NCI-H2081 treated with DMSO at 0.1 percent for 48 hours (cell line): ENCODE results near the gene ZNF326.

Experiments
- DNase-seq: peaks from one replicate; lab custom pipeline; 2025; lab: John Stamatoyannopoulos, UW

ZNF326 gene, protein sequence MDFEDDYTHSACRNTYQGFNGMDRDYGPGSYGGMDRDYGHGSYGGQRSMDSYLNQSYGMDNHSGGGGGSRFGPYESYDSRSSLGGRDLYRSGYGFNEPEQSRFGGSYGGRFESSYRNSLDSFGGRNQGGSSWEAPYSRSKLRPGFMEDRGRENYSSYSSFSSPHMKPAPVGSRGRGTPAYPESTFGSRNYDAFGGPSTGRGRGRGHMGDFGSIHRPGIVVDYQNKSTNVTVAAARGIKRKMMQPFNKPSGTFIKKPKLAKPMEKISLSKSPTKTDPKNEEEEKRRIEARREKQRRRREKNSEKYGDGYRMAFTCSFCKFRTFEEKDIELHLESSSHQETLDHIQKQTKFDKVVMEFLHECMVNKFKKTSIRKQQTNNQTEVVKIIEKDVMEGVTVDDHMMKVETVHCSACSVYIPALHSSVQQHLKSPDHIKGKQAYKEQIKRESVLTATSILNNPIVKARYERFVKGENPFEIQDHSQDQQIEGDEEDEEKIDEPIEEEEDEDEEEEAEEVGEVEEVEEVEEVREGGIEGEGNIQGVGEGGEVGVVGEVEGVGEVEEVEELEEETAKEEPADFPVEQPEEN

DNA sequence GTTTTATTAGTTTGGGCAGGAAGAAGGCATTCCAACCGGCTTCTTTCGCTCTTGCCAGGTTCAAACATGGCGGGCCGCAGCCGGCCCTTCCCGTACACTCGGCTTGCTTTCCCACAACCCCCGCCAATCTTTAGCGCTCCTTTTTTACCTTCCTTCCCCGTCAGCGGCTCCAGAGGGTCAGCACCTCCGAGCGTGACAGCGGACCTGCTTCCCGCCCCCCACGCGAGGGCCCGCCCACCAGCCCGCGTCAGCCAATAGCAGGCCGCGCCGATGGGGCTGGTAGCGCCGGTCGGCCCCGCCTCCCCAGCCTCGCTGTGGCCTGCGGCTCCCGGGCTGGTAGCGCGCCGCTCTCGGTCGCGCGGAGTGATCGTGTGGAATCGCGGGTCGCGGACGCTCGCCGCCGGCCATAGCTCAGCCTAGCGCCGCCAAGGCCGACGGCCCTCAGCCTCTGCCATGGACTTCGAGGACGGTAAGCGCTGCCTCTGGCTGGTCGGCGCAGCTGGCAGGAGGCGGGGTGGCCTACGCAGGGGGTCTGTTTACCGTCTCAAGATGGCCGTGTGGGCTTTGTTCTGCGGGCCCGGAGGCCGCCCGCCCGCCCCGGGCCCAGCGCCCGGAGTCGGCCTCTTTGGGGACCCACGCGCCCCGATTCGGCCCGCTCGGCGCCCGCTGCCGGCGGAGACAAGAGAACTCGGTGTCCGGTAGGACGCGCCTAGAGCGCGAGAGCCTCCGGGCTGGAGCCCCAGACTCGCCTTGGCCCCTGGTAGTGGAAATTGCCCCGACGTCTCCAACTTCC is at the start of gene ZNF326:
Gene ZNF326 (plus strand): TSS at position 306 of the 793 bp plus-strand sequence. CDS start 148 bp downstream, at position 454.
- no peak for DNase-seq

GRCh38 chr1:89945852-89946476 is 48.9 kb upstream of the ZNF326 start:
- DNase-seq, result no peak

DNA sequence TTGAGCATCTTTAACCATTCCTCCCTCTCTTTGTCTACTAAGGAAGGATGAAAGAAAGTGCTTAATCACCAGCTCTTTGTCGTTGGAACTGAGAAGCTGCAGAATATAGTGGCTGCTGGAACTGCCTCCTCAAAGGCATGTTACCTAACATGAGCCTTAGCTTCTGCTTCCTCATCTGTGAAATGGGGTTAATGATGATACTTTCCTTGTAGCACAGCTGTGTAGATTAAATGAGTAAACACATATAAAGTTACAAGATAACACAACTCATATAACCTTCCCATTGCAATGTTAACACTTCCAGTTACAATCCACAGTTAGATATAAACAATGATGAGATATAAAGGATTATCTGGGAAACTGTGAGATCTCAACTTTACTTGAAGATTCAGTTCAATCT is 48.4 kb upstream of the ZNF326 start:
- no peak for DNase-seq

- no peak for DNase-seq
These were observed 46.1 kb upstream of the ZNF326 start for GRCh38 chr1:89948722-89949345.

DNA sequence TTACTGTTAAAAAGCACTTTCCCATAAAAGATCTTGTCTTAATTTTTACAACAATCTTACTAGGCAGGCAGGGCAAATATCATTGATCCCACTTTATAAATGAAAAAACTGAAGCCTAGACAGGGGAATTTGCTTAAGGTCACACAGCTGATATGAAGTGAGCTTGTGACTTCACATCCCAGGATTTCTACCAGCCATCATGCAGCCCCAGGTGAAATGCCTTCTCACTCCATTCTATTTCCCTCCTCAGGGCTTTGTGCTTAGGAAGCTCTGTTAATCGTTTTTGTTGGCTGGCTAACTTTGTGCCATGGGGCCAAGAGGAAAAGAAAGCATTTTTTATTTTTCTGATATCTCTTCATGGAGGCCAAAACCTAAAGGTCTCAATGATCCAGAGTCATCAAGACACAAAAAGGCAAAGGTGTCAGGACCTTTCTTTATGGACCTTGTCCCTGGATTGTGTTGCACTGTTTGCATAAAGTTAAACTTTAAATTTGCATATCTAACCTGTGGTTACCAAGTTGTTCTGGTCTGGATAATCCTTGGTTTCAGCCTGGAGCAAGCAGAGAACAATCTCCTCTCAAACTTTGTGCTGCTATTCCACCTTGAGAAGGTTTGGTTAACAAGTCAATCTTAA is 44.8 kb upstream of the ZNF326 start:
- no peak for DNase-seq

DNA sequence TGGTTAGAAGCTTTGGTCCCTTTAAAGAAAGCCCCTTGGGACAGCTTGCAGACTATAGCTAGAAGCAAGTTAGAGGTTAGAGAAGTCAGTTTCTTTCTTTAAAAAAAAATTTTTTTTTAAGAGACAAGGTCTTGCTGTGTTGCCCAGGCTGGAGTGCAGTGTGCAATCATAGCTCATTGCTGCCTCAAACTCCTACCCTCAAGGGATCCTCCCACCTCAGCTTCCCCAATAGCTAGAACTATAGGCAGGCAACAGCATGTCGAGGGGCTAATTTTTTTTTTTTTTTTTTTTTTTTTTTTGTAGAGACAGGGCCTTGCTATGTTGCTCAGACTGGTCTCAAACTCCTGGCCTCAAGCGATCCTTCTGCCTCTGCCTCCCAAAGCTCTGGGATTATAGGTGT is 44.2 kb upstream of the ZNF326 start:
- no peak for DNase-seq

DNA sequence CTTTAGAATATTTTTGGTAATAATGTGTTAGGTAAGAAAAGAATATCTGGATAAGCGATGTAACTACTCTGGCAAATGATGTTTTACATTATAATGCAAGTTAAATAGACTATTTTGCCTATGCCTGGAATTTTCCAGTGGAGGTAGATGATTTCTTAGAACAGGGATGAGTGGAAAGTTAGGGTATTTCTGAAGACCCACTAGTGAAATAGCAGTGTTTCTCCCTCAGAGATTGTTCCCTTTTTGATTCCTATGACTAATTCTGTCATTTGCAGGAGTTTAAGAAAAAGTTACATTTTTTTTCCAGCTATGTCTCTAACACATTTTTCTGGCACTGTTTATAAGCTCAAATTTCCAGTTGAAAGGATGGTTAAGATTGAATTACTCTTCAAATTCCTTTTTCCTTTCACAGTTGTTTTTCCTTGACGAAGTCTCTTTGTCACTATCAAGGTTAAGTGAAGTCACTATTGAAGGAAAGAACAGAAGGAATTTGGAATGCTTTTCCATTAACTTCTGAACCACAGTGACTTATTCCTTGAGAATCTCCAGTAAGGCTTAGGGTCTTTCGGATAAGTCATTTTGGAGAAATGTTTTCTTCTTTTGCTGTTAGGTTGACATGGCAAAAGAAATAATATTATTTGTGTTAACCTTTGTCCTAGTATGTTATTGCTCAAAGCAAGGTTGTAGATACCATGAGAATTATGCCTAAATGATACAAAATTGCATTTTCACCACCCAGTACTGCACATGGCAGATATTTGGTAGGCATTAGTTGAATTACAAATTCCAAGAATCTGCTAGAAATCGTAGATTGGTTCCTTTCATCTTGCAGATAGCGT is 42.9 kb upstream of the ZNF326 start:
- no peak for DNase-seq

DNA sequence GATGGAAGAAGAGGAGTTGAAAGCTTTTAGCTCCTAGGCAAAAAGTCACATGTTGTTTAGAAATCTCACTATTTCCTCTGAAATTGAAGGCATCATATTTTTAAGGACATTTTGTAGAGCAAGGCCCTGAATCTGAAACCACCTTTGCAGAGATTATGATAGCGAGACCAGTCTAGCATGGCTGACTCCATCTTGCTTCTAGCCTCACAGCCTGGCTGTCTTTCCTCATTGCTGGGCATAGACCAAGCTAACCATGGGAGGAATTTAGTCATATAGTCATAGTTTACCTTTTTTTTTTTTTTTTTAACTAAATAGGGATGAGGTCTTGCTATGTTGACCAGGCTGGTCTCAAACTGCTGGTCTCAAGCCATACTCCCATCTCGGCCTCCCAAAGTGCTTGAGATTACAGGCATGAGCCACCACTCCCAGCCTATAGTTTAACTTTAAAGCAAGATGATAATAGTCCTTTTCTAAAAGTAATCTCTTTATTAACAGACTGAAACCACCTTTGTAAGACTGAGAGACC is 42.2 kb upstream of the ZNF326 start:
- DNase-seq, result no peak

DNA sequence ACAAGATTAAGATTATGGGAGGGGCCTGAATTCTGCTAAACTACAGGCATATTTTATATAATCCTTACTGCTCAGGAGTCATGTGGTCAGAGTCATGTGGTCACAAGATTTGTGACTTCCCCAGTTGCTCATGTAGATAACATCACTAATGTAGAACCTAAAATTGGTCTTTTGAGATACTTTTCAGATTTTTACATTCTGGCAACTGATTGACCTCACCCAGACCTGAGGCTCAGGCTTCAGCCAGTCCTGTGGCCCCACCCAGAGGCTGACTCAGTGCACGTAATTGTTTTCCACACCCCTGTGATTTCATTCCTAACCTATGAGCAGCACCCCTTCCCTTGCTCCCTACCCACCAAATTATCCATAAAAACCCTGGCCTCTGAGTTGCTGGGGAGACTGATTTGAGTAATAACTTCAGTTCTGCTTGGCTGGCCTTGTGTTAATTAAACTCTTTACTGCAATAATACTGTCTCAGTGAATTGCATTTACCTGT is 41.7 kb upstream of the ZNF326 start:
- no peak for DNase-seq

DNA sequence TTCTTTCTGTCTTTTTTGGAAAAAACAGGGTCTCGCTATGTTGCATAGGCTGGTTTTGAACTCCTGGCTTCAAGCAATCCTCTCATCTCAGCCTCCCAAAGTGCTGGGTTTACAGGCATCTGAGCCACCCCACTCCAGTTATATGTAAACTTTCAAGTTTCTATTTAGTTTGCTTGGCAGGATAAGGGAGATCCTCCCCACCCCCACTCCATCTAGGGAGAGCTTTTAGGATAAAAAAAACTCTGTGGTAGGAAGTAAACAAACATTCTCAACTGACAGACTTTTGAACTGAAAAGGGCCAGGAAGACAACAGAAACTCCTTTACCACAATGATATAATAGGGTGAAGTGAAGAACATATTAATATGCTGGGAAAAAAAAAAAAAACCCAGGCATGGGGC is 41.0 kb upstream of the ZNF326 start:
- DNase-seq, result no peak

DNA sequence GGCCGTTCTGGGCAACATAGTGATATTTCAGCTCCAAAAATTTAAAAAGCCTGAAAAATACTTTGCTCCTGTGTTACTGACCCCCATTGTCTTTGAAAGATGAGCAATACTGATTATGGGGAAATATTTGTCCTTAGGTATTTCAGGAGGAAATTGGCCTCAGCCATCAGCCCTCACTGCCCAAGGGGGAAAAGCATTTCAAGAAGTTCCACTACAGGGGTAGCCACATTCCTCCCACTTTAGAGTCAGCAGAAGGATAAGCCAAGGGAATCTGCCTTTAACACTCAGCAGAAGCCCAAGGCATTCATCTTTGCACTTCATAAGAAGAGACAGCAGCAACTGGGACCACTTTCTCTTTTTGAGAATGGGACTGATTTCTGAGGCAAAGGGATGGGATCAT is 40.5 kb upstream of the ZNF326 start:
- DNase-seq, result no peak

DNA sequence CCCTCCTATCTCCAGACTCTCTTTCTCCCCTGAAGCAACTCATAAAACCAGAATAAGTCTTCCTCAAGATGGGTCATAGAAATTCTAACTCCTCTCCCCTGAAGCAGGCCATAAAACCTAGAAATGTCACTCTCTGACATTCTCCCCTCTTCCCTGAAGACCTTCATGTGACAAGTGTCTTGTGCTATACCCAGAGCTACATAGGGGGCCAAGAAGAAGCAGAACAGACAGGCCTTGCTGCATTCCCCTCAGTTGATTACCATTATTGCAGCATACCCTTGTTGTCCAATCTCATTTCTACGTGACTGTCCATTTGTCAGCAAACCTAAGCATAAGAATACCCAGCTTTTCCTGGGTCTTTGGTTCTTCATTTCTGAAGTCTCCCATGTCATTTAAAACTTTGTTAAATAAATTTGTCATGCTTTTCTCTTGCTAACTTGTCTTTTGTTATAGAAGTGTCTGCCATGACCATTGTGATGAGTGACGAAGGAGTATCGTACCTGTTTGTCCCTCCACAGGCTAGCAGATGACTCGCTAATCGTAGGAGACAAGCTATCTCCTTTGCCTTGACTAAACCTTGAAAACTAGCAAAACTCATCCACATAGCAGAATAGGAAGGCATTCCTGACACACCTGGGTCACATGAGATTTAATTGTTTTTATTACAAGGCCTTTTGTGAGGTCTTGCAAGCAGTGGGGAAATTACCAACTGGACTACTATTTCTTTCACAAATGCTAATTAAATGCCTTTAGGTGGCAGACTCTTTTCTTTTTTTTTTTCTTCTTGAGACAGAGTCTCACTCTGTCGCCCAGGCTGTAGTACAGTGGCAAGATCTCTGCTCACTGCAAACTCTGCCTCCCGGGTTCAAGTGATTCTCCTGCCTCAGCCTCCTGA is 39.4 kb upstream of the ZNF326 start:
- DNase-seq, result no peak

GRCh38 chr1:89957107-89957506 is 37.8 kb upstream of the ZNF326 start:
- no peak for DNase-seq

DNA sequence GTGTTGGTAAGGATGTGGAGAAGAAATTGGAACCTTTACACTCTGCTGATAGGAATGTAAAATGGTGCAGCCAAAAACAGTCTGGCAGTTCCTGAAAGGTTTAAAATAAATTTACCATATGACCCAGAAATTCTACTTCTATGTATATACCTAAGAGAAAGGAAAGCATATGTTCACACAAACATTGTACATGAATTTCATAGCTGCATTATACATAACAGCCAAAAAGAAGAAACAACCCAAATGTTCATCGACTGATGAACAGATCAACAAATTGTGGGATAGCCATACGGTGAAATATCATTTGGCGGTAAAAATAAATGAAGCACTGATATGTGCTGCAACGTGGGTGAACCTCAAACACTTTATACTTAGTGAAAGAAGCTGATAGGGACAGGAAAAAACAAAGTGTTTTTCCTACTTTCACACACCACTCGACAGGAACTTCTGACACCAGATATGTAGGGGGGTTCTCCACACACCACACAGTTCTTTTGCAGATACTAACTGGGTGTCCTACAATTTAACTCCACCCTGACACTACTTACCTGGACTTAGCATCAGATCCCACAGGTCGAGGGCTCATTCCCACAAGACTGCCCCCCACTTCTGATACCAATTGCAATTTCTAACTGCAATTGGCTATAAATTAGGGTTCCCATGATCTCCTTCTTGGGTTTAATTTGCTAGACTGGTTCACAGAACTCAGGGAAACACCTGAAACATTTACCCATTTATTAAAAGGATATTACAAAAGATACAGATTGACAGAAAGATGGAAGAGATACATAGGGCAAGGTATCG is 35.9 kb upstream of the ZNF326 start:
- no peak for DNase-seq

DNA sequence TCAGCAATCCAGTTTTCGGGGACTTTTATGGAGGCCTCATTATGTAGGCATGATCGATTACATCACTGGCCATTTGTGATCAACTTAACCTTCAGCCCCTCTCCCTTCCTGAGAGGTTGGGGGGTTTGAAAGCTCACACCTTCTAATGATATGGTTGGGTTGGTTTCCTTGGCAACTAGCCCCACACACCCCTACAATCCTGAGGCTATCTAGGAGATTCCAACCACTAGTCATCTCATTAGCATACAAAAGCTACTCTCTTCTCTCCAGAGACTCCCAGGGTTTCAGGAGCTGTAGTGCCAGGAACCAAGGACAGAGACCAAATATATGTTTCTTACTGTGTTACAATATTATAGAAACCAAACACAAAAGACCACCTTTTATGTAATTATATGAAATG is 35.2 kb upstream of the ZNF326 start:
- no peak for DNase-seq

DNA sequence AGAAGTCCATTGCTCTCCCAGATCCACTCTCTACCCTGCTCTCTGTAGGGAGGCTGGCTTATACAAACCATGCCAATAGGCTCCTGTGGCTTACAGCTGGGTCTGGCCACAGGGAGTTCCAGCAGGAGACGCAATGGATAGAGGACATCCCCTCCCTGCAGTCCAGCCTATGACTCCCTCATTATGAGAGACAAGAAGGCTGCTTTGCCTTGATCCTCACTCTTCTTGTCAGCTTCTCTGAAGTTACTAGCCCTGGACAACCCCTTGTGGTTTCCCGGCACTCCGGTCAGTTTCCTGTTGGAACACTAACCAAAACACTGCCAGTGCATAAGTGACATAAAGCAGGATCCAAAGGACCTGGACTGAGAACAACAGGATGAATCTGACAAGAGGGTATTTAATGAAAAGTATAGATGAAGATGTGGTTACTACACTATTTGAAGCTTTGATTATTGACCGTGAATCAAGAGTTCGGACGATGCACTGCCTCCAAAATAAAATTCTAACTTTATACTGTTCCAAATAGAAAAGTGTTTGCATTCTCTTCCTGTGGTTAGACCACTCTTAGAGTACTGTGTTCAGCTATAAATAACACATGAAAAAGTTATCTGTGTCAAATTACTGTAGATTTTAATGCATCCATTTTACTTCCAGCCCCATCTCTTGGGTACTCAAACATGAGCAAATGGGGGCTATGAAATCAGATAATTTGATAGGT is 32.7 kb upstream of the ZNF326 start:
- no peak for DNase-seq

DNA sequence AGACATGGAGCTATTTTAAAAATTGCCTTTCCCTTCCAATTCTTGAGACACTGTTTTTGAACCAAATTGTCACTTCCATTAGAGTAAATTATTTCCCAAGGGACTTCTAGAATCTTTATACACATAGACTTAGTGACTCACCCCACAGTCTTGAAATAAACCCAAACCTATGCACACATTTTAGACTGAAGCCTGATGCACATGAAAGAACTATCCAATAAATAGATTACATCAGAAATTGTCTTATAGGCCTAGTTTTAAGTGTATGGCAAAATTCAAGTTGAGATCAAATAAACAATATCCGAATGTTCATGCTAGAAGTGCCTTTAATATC is 32.2 kb upstream of the ZNF326 start:
- no peak for DNase-seq
